GM21723 (cell line): ENCODE data around the gene UGT2B17.

Experiments
- ATAC-seq: cut with Tn5 transposase; IDR thresholded peaks from one replicate; pipeline ENCODE4 v1.9.1; 2021; ENCODE audit warnings: mild to moderate bottlenecking, moderate library complexity; ENCODE audit not compliant: unreplicated experiment

The UGT2B17 gene

GRCh38 chr4:68490826-68491457 is 85.2 kb downstream of the UGT2B17 start:
- ATAC-seq: no peak

GRCh38 chr4:68489338-68489737 is 86.8 kb downstream of the UGT2B17 start:
- ATAC-seq: no peak
